GM21717 (cell line): ENCODE measurements around the gene TIFAB.

ENCODE experiments used
- ATAC-seq: cut with Tn5 transposase; IDR thresholded peaks from one replicate; pipeline ENCODE4 v1.9.1; 2021; ENCODE audit warnings: mild to moderate bottlenecking, moderate library complexity; ENCODE audit not compliant: unreplicated experiment

TIFAB gene

GRCh38 chr5:135482381-135482933, 30.3 kb upstream of the TIFAB start:
- ATAC-seq: no peak

- no peak for ATAC-seq
Measured at GRCh38 chr5:135481909-135482311, 29.8 kb upstream of the TIFAB start.

- no peak for ATAC-seq
Measured at GRCh38 chr5:135481387-135481786, 29.2 kb upstream of the TIFAB start.

- ATAC-seq: no peak
Measured at GRCh38 chr5:135480511-135480910, 28.4 kb upstream of the TIFAB start.

- ATAC-seq: no peak
Measured at GRCh38 chr5:135478938-135479337, 26.8 kb upstream of the TIFAB start.

GRCh38 chr5:135477613-135478066, 25.5 kb upstream of the TIFAB start:
- no peak for ATAC-seq

DNA sequence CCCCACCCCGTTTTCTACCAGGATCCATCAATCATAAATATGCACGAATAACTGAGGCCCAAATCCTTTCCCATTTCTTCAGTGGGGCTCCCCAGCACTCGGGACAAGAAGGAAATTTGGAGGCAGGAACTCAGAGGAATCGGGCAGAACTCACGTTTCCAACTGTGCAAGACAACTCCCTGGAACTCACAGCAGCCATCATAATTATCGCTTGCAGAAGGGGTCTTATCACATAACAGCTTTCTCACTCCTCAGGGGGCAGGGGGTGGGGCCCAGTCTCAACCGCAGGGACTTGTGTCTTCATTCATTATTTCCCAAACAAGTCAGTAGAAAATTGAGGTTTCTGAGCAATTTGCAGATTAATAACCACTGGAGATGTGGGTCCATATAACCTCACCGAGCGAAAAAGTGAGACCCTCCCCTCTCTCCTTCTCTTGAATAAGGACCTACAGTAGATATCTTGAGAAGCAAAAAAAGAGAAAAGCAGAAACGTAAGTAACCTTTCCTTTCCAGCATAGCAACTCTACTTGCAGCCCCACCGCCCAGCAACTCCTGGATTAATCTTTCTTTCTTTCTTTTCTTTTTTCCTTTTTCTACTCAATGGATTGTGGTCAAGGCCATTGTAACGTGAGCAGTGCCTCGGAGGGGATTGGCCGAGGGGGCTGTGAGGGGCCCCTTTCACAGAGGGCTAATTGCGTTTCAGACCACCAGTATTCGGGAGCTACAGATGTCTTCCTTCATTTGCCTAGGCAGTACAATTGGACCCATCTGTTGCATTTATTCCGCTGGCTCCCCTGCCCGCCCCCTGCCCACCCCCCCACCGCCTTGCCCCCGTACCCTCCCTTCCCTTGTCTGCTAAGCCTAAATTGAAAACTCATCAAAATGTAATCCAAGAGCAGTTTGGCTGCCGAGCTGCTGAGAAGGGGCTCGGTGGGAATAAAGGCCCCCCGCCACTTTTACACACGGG, 24.7 kb upstream of the TIFAB start:
- no peak for ATAC-seq

- no peak for ATAC-seq
Measured at GRCh38 chr5:135473956-135474670, 22.0 kb upstream of the TIFAB start.

- ATAC-seq: no peak
Measured at GRCh38 chr5:135472141-135472540, 20.0 kb upstream of the TIFAB start.

GRCh38 chr5:135471726-135472125, 19.6 kb upstream of the TIFAB start:
- ATAC-seq: no peak

DNA sequence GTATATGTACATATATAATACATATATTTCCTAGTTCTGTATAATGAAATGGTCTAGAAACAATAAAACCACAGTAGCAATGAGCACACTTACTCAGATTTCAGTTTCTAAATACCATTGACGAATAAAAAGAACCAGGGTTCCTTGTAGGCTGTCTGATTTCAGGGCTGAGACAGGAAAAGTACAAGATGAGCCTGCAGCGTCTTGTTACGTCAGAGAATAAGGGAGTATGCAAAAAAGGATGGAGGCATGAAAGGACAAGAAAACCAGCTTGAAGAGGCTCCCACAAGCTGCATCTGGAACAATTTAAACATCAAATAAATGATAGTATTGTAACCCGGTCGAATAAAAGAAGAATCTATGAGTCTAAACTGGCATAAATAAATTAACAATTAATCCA, 17.8 kb upstream of the TIFAB start:
- ATAC-seq: no peak

DNA sequence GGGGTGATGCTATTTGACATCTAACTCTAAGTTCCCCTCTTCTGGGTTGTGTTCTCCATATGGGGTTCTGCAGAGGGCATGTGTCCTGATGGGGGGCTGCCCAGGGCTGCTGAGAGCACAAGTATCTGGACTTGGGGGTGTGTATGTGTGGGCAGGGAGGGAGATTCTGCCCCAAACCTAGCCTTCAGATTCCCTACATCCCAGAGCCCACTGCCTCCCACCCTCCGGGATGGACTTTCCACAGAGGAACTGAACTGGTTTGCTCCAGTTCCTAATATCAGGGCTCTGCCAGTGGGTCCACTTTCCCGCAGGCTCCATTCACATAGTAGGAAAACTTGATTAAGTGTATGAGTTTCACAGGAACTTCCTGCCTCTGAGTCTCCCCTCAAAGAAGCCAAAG, 16.4 kb upstream of the TIFAB start:
- ATAC-seq: no peak

- no peak for ATAC-seq
Measured at GRCh38 chr5:135467871-135468485, 15.8 kb upstream of the TIFAB start.

DNA sequence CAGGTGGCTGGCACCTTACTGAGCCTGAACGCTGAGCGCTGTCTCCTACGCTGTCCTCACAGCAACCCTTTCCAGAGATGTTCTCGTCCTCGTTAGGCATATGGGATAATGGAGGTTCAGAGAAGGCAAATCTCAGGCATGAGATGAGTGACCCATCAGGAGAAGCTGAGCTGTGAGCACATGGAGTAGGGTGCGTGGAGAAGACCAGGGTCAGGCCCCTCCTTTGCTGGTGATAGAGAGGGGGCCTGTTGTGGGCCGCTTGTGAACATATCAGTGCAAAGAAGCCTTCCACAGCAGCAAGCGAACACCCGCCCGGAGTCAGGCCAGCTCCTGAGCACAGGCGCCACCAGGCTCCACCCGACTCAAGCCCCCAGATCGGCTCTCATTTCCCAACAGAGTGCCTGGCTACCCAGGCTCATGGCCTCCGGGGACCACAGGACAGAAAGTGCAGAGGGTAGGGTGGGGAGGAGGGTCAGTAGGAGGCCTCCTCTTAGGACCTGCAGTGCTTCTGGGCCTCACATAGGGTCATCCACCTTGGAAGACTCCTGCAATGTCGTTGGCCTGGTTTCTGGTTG, 15.0 kb upstream of the TIFAB start:
- no peak for ATAC-seq

- ATAC-seq: peak; percentile 55
Measured at GRCh38 chr5:135466178-135467050, 14.3 kb upstream of the TIFAB start.

GRCh38 chr5:135465391-135466122, 13.4 kb upstream of the TIFAB start:
- no peak for ATAC-seq

- ATAC-seq: peak; percentile 44
Measured at GRCh38 chr5:135462304-135462703, 10.2 kb upstream of the TIFAB start.

GRCh38 chr5:135461481-135462151, 9.5 kb upstream of the TIFAB start:
- no peak for ATAC-seq
